LNCAP (cell line): ENCODE data around the gene FN3K.

Source experiments
- TF ChIP-seq, protein P1 (sequence below): fragments of 450-650 bp; IDR thresholded peaks from 2 replicates; pipeline ENCODE4 v1.5.1; 2017; ENCODE audit warnings: mild to moderate bottlenecking

FN3K gene

DNA sequence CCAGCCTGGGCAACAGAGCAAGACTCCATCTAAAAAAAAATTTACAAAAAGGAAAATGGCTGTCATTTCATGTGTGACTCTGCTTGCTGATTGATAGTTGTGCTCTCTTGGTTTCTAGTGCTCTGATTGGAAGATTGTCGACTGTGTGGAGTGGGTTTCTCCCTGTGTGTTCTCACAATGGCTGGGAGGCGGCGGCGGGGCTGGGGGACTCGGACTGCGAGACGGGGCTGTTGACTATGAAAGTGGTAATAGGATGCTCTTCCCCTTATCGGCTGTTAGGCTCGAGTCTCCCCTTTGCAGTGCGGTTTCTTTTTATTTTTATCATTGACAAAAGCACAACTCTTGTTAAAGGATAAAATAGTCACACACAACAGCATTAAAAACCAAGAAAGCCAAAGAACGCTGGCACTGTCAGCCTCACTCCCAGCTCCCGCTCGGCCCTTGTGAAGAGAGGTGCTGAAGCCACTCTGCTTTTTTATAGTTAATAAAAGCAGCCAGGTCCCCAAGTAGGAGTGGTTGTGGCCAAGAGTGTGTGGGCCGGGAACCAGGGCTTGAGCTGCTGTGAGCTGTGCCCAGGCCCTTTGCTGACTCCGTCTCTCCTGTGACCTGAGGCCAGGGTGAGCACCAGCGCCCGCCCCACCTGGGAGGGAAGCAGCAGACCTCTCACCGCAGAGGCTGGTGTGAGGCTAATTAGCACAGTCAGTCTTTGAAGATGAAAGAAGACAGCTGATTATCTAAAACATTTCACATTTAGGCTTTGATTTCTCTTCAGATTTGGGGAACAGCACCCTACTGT is 53.0 kb downstream of the FN3K start:
- TF ChIP-seq, protein P1, sequence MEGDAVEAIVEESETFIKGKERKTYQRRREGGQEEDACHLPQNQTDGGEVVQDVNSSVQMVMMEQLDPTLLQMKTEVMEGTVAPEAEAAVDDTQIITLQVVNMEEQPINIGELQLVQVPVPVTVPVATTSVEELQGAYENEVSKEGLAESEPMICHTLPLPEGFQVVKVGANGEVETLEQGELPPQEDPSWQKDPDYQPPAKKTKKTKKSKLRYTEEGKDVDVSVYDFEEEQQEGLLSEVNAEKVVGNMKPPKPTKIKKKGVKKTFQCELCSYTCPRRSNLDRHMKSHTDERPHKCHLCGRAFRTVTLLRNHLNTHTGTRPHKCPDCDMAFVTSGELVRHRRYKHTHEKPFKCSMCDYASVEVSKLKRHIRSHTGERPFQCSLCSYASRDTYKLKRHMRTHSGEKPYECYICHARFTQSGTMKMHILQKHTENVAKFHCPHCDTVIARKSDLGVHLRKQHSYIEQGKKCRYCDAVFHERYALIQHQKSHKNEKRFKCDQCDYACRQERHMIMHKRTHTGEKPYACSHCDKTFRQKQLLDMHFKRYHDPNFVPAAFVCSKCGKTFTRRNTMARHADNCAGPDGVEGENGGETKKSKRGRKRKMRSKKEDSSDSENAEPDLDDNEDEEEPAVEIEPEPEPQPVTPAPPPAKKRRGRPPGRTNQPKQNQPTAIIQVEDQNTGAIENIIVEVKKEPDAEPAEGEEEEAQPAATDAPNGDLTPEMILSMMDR, result no peak

DNA sequence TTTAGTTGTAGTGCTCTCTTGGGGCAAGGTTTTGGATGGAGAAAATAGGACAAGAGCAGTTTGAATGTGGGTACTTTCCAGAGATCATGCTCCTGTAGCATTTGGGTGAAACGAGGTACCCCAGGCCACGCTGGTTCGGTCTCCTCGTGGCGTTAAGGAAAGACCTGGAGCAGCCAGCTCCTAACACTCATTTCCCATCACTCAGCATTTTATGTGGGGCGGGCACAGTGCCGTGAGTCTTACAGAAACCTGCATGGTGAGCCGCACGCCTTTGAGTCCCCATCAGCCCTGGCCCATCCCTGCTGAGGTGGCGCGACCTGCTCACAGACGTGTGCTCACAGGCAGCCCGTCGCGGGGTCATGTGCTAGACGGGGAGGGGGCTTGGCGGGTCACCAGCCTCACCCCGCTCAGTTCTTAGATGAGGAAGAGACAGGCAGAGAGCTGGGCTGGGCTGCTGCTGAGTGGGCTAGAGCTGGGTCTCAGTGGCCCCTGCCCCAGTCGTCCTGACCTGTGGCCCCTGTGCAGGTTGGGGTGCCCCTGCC is 53.7 kb downstream of the FN3K start:
- TF ChIP-seq, protein P1, result no peak

DNA sequence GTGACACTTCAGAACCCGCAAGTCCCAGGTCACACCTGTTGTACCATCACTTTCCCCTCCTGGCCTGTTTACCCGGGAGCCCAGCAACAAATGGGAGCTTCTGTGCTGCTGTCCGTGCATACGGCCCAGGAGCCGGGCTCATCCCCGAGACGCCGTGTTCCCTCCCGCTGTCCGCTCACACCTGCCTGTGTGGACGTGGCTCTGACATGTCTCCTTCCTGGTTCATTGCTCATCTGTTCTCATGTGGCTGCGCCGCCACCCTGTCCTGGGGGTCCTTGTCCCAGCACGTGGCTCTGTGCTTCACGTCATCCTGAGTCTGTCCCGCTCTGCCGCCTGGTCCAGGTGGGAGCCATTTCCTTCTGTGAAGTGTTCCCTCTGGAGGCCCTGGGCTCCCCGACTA is 54.4 kb downstream of the FN3K start:
- TF ChIP-seq, protein P1, result no peak

DNA sequence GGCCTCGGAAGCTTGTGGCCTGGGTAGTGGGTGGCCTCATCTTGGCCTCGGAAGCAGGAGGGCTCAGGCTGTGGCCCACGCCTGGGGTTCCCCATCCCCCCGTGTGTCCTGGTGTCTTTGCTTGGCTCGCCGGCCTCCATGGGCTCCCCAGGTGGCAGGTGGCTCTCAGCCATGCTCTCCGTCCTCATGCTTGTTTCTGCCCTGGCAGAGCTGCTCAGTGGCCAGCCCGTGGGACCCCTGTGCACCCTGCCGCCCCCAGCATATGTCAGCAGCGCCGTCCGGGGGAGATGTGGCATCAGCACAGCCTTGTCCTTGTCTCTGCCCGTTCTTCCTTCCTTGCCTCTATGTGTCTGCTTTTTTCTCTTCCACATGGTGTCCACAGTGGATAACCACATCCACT is 55.0 kb downstream of the FN3K start:
- TF ChIP-seq, protein P1, result no peak

DNA sequence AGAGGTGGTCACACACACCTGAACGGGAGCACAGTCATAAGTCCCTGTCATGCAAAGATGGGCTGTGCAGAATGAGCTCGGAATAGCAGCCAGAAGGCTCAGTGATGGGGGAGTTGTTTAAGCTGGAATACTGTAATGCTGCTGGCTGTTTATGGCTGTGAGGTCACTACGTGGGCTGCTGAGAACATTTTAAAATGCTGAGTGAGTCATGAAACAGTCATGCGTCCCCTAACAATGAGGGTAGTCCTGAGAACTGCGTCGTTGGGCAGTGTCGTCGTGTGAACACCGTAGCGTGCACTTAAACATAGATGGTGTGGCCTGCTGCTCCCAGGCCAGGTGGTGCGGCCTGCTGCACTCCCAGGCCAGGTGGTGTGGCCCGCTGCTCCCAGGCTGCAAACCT is 56.1 kb downstream of the FN3K start:
- TF ChIP-seq, protein P1, result no peak

DNA sequence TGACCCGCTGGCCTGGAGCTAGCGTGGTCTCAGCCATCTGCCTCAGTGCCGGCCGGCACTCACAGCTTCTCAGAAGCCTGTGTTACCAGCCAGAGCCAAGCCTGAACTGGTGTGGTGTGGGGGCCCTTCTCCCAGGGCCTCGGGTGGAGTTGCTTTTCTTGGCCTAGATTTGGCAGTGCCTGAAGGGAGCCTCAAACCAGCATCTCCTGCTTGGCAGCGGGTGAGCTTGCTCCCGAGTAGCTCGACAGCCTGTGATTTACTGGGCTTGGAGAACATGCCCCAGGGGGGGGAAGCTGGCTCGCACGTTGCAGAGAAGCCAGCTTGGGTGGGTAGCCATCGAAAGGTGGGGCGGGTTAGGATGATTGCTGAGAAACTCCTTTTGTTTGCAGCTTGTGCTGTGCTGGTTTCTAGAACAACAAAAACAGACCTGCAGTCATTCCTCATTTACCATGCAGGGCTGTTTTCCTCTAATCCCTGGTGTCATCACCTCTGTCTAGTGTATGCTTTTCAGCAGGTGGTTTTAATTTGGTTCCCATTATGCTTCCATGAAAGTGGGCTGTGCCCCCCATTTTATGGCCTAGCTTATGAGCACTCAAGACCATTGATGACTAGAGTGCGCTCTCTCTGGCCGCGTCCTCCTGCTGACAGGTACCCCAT is 58.7 kb downstream of the FN3K start:
- TF ChIP-seq, protein P1, result no peak

DNA sequence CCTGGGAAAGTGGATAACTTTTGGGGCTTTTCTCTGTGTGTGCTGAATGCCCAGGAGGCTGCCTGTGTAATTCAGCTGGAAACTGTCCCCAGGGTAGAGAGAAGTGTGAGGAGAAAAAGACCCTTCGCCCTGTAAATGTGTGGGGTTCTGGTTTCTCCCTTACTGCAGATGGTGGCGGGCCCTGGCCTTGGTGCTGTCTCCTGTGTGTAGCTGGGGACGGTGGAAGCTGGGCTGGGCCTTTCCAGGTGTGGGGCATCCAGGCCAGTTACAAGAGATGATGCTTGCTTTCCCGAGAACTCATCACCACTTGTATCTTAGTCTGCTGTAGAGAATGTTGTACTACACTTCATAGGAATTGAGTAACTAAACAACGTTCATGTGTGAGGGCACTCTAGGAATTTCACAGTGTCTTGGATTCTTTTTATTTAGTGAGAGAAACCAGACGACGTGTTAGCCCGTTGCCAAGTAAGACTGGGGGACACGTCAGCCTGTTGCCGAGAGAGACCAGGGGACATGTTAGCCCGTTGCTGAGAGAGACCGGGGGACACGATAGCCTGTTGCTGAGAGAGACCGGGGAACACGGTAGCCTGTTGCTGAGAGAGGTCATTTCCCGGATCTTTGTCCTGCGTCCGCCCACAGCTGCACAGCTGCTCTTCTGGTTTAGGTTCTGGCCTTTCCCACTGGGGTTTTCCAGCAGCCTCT is 59.5 kb downstream of the FN3K start:
- TF ChIP-seq, protein P1, result no peak
